ENCODE data around the gene RNPS1.

RNPS1 gene

GRCh38 chr16:2257726-2258125 lies 10.2 kb downstream of the RNPS1 start:
- H3K9me3 ChIP-seq (ENCODE audit: severe bottlenecking) = no peaks in the 10 kb centered on the region
- H3K4me3 ChIP-seq (ENCODE audit: severe bottlenecking) = no peak overlapping the region
- no peaks in the 10 kb centered on the region for H3K4me1 ChIP-seq (ENCODE audit: insufficient read depth, poor library complexity, severe bottlenecking)
- no peak for TF ChIP-seq CTCF (IDR thresholded peaks at IDR 0.05; ENCODE audit: poor library complexity, severe bottlenecking)
- ATAC-seq (ENCODE audit: low read depth) (no peak), DNase-seq (ENCODE audit: low spot score) (no peak)
- peaks cover 97% of the 10 kb centered on the region for H3K36me3 ChIP-seq (ENCODE audit: low read depth)
- H3K27me3 ChIP-seq (ENCODE audit: insufficient read depth, poor library complexity, severe bottlenecking) = no peaks in the 10 kb centered on the region
- no peak overlapping the region for H3K27ac ChIP-seq (ENCODE audit: poor library complexity, severe bottlenecking)

GRCh38 chr16:2256531-2257140 lies 11.3 kb downstream of the RNPS1 start:
- Histone ChIP-seq H3K4me1 (ENCODE audit: insufficient read depth, poor library complexity, severe bottlenecking) (peaks cover 10% of the 10 kb centered on the region), H3K27ac (ENCODE audit: poor library complexity, severe bottlenecking) (no peak overlapping the region), H3K27me3 (ENCODE audit: insufficient read depth, poor library complexity, severe bottlenecking) (no peaks in the 10 kb centered on the region), H3K36me3 (ENCODE audit: low read depth) (peaks cover 94% of the 10 kb centered on the region), H3K9me3 (ENCODE audit: severe bottlenecking) (no peaks in the 10 kb centered on the region), H3K4me3 (ENCODE audit: severe bottlenecking) (no peak overlapping the region)
- no peak for TF ChIP-seq CTCF (IDR thresholded peaks at IDR 0.05; ENCODE audit: poor library complexity, severe bottlenecking)
- ATAC-seq (ENCODE audit: low read depth) (no peak), DNase-seq (ENCODE audit: low spot score) (no peak)

- H3K4me3 ChIP-seq (ENCODE audit: severe bottlenecking) = no peak overlapping the region
- no peaks in the 10 kb centered on the region for H3K27me3 ChIP-seq (ENCODE audit: insufficient read depth, poor library complexity, severe bottlenecking)
- no peak overlapping the region for H3K27ac ChIP-seq (ENCODE audit: poor library complexity, severe bottlenecking)
- peaks cover 10% of the 10 kb centered on the region for H3K4me1 ChIP-seq (ENCODE audit: insufficient read depth, poor library complexity, severe bottlenecking)
- H3K36me3 ChIP-seq (ENCODE audit: low read depth) = peaks cover 73% of the 10 kb centered on the region
- DNase-seq (ENCODE audit: low spot score) = no peak
- TF ChIP-seq CTCF (IDR thresholded peaks at IDR 0.05; ENCODE audit: poor library complexity, severe bottlenecking) = no peak
- no peak for ATAC-seq (ENCODE audit: low read depth)
- no peaks in the 10 kb centered on the region for H3K9me3 ChIP-seq (ENCODE audit: severe bottlenecking)
Measured at GRCh38 chr16:2253293-2253692, 14.6 kb downstream of the RNPS1 start.

- no peak for TF ChIP-seq CTCF (IDR thresholded peaks at IDR 0.05; ENCODE audit: poor library complexity, severe bottlenecking)
- H3K36me3 ChIP-seq (ENCODE audit: low read depth) = peaks cover 71% of the 10 kb centered on the region
- peaks cover 10% of the 10 kb centered on the region for H3K4me1 ChIP-seq (ENCODE audit: insufficient read depth, poor library complexity, severe bottlenecking)
- H3K27me3 ChIP-seq (ENCODE audit: insufficient read depth, poor library complexity, severe bottlenecking) = no peaks in the 10 kb centered on the region
- H3K4me3 ChIP-seq (ENCODE audit: severe bottlenecking) = no peak overlapping the region
- no peak for ATAC-seq (ENCODE audit: low read depth)
- DNase-seq (ENCODE audit: low spot score) = no peak
- no peaks in the 10 kb centered on the region for H3K9me3 ChIP-seq (ENCODE audit: severe bottlenecking)
- peak overlapping the region; percentile 85 for H3K27ac ChIP-seq (ENCODE audit: poor library complexity, severe bottlenecking)
Measured at GRCh38 chr16:2252806-2253148, 15.1 kb downstream of the RNPS1 start.

- H3K27ac ChIP-seq (ENCODE audit: poor library complexity, severe bottlenecking) = peak within 1 kb of the TSS; percentile 85
- peaks cover 70% of the 10 kb centered on the region for H3K36me3 ChIP-seq (ENCODE audit: low read depth)
- ATAC-seq (ENCODE audit: low read depth) (peak; percentile 85), DNase-seq (ENCODE audit: low spot score) (peak; percentile 92)
- TF ChIP-seq CTCF (IDR thresholded peaks at IDR 0.05; ENCODE audit: poor library complexity, severe bottlenecking) = peak; percentile 73
- H3K27me3 ChIP-seq (ENCODE audit: insufficient read depth, poor library complexity, severe bottlenecking) = no peaks in the 10 kb centered on the region
- H3K4me3 ChIP-seq (ENCODE audit: severe bottlenecking) = peak within 1 kb of the TSS; percentile 86
- no peaks in the 10 kb centered on the region for H3K9me3 ChIP-seq (ENCODE audit: severe bottlenecking)
- H3K4me1 ChIP-seq (ENCODE audit: insufficient read depth, poor library complexity, severe bottlenecking) = peaks cover 10% of the 10 kb centered on the region
Measured at GRCh38 chr16:2251296-2252111, 16.4 kb downstream of the RNPS1 start, which contains the start of gene ECI1. ECI1 (minus strand) TSS chr16:2251587; CDS start chr16:2251566, 21 bp downstream.

Measured in RWPE2 (cell line).